ENCODE data around the gene ULBP1. TPM values are rescaled to one million over a fixed set of nuclear protein-coding genes. Genes with fewer than 3 reads are reported as not detected.
"Not testable (repeated sequence)": the region's sequence is repeated elsewhere in the genome, so short reads cannot be mapped to it uniquely, and the experiment has no call there.

The ULBP1 gene
- total RNA-seq, 1 donor from 2014 or later = 1.6 TPM

- DNase-seq (ENCODE audit: low spot score in 2 of 2) (no peak), FAIRE-seq (no peak)
Measured at GRCh38 chr6:150001295-150002008, 37.7 kb downstream of the ULBP1 start.

- DNase-seq (ENCODE audit: low spot score in 2 of 2) = no peak
- no peak for FAIRE-seq
Measured at GRCh38 chr6:150002710-150003109, 39.0 kb downstream of the ULBP1 start.

DNA sequence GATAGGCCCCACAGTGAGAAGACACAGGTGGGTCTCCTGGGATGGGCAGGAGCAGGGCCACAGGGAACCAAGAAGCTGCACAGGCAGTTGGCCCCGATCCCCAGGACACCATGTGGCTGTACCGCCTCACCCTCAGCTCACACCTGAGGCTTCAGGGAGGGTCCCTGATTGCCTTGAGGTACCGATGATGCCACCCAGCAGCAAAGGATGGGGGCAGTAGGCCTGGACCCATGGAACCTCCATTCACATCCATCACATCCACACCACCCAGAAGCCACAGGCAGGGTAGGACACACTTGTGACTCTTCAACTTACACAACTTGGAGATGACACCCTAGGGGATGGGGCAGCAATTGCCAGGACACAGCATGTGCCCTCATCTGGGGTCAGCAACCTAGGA lies 39.9 kb downstream of the ULBP1 start:
- FAIRE-seq; DNase-seq (ENCODE audit: low spot score in 2 of 2): not testable (repeated sequence)

- FAIRE-seq (no peak), DNase-seq (ENCODE audit: low spot score in 2 of 2) (no peak)
Measured at GRCh38 chr6:150004101-150004782, 40.5 kb downstream of the ULBP1 start.

DNA sequence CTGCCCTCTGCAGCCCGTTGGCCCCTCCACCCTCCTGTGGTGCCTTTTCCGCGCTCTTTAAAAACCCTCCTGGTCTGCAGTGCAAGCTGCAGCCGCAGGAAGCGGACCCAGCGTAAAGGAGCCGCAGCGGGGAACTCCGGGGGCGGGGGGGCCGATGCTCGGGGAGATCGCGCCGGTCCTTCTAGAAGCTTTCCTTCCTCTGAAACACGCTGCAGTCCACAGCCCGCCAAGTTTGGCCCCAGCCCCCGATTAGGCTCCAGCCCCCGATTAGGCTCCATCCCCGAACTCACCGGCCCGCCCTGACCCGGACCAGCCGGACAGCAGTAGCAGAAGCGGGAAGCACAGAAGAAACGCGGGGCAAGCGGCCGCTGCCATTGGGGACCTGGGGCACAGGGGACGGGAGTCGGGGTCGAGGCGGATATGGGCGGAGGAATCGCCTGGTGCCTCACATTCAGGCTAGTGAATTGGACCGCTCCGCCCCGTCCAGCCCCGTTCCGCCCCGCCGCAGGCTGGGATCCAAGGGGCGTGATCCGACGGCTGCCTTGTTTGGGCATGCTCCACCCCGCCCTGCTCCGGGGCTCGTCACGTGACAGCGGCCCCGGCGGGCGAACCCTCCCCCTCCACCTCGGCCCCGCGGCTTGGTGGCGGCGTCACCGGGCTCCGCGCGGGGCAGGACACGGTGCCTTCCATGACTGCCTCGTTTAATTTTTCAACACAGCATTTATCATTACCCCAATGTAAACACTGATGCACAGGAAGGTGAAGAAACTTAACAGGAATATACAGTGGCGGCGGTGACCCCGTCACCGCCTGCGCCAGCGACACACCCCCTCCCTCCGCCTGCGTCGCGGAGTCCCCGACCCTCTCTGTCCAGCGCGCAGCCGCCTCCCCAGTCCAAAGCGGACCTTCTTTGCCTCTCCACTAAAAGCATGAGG lies 41.3 kb downstream of the ULBP1 start:
- no peak for FAIRE-seq

DNA sequence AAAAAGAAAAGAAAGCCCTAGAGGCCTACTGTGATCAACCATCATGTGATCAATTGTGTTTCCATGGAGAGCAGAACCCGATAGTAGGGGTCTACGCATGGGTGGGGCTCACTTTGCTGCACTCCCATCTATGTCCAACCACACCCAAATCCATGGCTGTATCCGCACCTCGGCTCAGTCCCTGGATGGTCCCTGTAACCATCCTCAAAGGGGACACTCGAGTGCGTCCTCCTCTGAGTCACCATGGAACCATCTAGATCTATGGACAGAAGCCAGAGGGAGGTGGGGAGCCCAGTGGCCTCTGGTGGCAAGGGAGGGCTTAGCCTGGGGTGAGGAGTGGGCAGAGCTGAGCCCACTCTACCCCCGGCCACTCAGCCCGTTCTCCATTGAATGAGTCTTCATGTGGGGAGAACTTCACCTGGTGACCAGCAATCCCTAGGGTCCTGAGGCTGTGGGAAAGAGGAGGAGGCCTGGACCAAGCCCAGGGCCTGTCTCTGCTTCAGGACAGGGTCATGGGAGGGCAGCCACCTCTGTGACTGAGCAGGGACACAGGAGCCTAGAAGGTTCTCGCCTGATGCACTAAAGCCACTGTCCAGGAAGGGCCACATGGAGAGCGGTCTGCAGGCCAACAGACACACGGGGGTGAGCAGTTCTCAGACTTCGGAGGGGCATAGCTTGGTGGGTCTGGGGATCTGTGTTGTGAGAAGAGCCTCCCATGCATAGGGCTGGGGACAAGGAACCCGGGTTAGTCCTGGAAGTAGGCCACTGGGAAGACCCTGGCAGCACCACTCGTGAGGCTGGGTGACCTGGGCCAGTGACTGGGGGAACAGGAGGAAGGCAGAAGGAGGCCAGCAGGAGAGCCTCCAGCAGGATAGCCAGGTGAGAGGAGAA lies 42.3 kb downstream of the ULBP1 start:
- FAIRE-seq (no peak), DNase-seq (ENCODE audit: low spot score in 2 of 2) (no peak)

More for the DNA sequence above, 41.3 kb downstream of the ULBP1 start:
- peak; percentile 92 to 97 for DNase-seq (ENCODE audit: low spot score in 2 of 2)

DNA sequence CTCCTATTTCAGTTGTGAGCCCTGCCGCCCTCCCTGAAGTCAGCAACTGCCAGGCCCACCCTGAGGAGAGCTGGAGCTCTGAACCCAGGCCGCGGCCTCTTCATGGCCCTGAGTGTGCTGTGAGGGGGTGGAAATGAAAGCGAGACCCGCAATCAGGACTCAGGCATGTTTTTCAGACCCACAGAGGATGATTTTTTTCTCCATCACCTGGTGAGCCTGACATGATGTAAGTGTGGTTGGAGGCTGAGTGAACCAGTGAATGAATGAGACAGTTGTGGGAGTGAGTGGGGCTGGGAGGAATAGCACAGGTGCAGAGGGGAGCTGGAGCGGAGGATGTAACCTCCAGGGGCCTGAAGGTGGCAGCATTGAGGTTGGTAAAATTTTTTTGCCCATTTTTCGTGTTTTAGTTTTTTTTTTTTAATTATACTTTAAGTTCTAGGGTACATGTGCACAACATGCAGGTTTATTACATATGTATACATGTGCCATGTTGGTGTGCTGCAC lies 43.3 kb downstream of the ULBP1 start:
- FAIRE-seq = no peak
- DNase-seq (ENCODE audit: low spot score in 2 of 2) = peak in 1 of 2 donors; percentile 47

- no peak for DNase-seq (ENCODE audit: low spot score in 2 of 2)
- FAIRE-seq = no peak
Measured at GRCh38 chr6:150008588-150008987, 44.8 kb downstream of the ULBP1 start.

GRCh38 chr6:150012846-150013784 lies 49.4 kb downstream of the ULBP1 start:
- not testable (repeated sequence) for DNase-seq (ENCODE audit: low spot score in 2 of 2); FAIRE-seq

GRCh38 chr6:150013785-150014622 lies 50.3 kb downstream of the ULBP1 start:
- not testable (repeated sequence) for FAIRE-seq; DNase-seq (ENCODE audit: low spot score in 2 of 2)

GRCh38 chr6:150014623-150015280 lies 51.0 kb downstream of the ULBP1 start:
- FAIRE-seq; DNase-seq (ENCODE audit: low spot score in 2 of 2): not testable (repeated sequence)

GRCh38 chr6:150015281-150016001 lies 51.7 kb downstream of the ULBP1 start:
- not testable (repeated sequence) for DNase-seq (ENCODE audit: low spot score in 2 of 2); FAIRE-seq

DNA sequence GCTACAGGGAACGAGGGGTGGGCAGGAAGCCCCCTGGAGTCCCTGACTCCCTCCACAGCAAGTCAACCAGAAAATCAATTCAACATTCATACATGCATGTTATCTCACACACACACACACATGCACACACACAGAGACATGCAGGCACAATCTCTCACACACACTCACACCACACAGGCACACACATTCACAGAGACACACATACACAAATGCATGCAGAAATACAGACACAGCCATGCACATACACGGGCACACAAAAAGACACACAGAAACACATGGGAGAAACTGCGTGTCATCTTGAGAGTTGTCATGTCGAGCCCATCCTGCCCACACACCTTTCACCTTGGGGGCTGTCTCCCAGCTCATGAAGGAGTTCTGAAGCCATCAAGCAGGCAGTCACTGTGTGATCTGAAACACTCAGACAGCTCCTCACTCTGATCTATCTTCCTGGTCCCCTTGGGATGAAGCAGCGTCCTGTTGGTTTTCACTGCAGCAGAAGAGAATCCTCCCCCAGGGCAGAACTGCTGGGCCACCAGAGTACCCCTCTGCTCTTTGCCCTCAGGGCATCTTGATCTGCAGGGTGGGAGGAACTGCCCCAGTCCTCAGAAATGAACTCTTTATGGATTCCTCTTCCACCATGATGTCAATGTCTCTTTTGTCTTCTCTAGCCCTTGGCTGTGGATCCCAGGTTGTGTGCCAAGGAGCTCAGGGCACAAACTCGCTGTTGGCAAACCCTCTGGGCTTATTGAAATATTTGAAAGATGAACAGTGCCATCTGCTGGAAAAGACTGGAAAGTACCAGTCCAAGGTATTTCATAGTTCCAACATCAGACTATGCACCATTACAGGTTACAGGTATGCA lies 52.8 kb downstream of the ULBP1 start:
- DNase-seq (ENCODE audit: low spot score in 2 of 2) = peak; percentile 78 to 82
- FAIRE-seq = peak; percentile 53

GRCh38 chr6:150017186-150017521 lies 53.4 kb downstream of the ULBP1 start:
- DNase-seq (ENCODE audit: low spot score in 2 of 2); FAIRE-seq: not testable (repeated sequence)

DNA sequence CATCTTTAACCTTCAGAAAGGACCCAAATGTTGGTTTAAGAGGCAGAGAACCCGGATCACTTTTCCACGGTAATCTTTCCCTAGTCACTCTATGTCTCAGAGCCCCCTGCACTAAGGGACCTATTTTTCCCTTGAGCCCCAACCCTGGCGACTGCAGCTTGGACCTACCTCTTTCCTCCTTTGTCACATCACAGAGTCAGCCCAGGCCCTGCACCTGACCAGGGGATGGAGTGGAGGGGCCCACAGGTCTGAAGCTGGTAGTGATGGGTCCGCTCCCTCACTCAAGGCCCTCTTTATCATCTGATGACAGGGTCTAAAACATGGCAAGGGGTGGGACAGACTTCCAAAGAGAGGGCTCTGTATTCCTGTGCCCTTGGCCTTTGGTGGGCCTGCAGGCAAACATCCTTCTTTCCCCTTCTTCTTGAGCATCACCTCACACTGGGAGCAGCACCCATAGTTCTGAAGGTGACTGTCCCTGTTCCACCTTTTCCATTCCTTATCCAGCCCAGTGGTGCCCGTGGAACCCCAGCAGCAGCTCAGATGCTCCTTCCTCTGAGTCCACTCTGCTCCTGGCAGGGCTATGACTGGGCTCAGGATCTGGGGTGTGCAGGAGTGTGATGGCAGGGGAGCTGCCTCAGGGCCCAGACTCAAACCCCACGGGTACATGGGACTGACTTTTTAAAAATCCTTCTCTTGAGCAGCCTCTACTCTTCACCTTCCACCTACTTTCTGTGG lies 55.3 kb downstream of the ULBP1 start:
- DNase-seq (ENCODE audit: low spot score in 2 of 2) (no peak), FAIRE-seq (no peak)
